Body of pancreas (tissue), 4 donors: Measurements from ENCODE around the gene TMEM40. TPM values are rescaled to one million over a fixed set of nuclear protein-coding genes. Genes with fewer than 3 reads are reported as not detected.

Experiments
- ATAC-seq: fragments of 150-250 bp; one replicate; pipeline ENCODE4 v1.9.1; 2016
- DNase-seq, 4 donors: peaks; one replicate each; pipeline ENCODE4 v3.0.0-alpha.2; 2019
- H3K27ac ChIP-seq, 4 donors: fragments of 200-600 bp; sonication (generic); 1 replicate in 3 of 4; 2 replicates in 1 of 4; pipeline versions ENCODE4 v1.5.1 to v1.6.1; 2016 to 2019; ENCODE audit warnings: mild to moderate bottlenecking in 1 of 4, mixed read lengths in 1 of 4, moderate library complexity in 1 of 4
- H3K27me3 ChIP-seq, 2 donors: fragments of 200-600 bp; sonication (generic); one replicate each; pipeline ENCODE4 v1.6.0; 2016; ENCODE audit warnings: mild to moderate bottlenecking in 1 of 2
- H3K36me3 ChIP-seq, 2 donors: fragments of 200-600 bp; sonication (generic); replicated peaks in 1 of 2; 2 replicates each; pipeline ENCODE4 v1.5.1; 2016; ENCODE audit warnings: low read depth in 2 of 2; ENCODE audit not compliant: insufficient read depth in 1 of 2
- H3K4me1 ChIP-seq: fragments of 200-600 bp; sonication (generic); one replicate; pipeline ENCODE4 v1.6.0; 2016
- H3K4me3 ChIP-seq, 2 donors: fragments of 200-600 bp; sonication (generic); 1 replicate in 1 of 2; 2 replicates in 1 of 2; pipeline ENCODE4 v1.5.1; 2016 to 2019
- H3K9me3 ChIP-seq, 3 donors: fragments of 200-600 bp; sonication (generic); 1 replicate in 2 of 3; 2 replicates in 1 of 3; pipeline ENCODE4 v1.5.1; 2016
- POLR2A ChIP-seq, 3 donors: fragments of 450-650 bp; IDR thresholded peaks; one replicate each; pipeline ENCODE4 v1.6.1; 2016; ENCODE audit warnings: antibody characterized with exemption in 3 of 3, mild to moderate bottlenecking in 2 of 3
- WGBS, 2 donors: methylation state at CpG; one replicate each; pipeline ENCODE4 v1.1.5; 2017; 5-methylcytosine and 5-hydroxymethylcytosine counted together
- intact Hi-C: fragments of 100-400 bp; cut with DNase I; formaldehyde crosslinking; loops from one replicate; pipeline ENCODE4 v1.15.1; 2023
- total RNA-seq, 2 donors: library from RNA; depleted of rRNA; stranded (reverse); fragments of >200 nt; gene quantifications; one replicate each; pipeline ENCODE4 v1.1.0, GENCODE V29; 2016
- TF ChIP-seq, protein P1 (sequence below), 7 experiments: fragments of 450-650 bp in 4 of 7; fragments of 200-600 bp in 3 of 7; sonication (generic) in 3 of 7; IDR thresholded peaks; one replicate each; pipeline ENCODE4 v1.5.1; 2016 to 2019; ENCODE audit warnings: antibody characterized with exemption in 7 of 7

The TMEM40 gene
- total RNA-seq, 2 donors from 2014 or later: not detected

DNA sequence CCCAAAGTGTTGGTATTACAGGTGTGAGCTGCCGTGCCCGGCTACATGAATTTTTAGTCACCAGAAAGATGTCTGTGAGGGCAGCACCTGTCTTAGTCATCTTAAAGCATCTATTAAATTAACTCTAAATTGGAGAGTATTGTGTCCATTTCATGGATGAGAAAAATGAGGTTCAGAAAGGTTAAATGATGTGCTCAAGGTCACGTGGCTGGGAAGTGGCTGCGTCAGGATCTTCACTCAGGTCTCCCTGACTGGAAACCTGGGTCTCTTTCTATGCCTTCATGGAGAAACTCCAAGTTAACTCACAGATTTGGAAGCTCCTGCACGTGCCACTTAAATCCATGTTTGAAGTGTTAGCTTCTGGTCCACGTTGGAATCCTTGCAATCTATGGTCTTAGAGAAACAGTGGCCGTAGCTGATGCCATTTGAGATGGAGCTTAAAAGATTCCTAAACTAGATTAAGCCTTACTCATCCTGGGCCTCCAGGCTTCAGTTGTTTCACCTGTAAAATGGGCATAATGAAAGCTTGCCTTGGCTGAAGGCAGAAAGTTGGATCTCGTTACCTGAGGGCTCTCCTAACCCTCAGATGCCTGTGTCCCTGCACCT is 5.2 kb upstream of the TMEM40 start:
- intact Hi-C loops: no loop called here
- Histone ChIP-seq H3K4me1 (no peaks in the 10 kb centered on the region), H3K9me3 (no peaks in the 10 kb centered on the region), H3K36me3 (no peaks in the 10 kb centered on the region), H3K4me3 (no peak overlapping the region), H3K27ac (no peak overlapping the region), H3K27me3 (no peaks in the 10 kb centered on the region)
- 68 to 76% methylated on average over 8 of the region's 8 CpGs for WGBS, 2 donors
- DNase-seq (no peak), ATAC-seq (no peak)
- TF ChIP-seq POLR2A (IDR thresholded peaks at IDR 0.05): no peak
- TF ChIP-seq, protein P1, sequence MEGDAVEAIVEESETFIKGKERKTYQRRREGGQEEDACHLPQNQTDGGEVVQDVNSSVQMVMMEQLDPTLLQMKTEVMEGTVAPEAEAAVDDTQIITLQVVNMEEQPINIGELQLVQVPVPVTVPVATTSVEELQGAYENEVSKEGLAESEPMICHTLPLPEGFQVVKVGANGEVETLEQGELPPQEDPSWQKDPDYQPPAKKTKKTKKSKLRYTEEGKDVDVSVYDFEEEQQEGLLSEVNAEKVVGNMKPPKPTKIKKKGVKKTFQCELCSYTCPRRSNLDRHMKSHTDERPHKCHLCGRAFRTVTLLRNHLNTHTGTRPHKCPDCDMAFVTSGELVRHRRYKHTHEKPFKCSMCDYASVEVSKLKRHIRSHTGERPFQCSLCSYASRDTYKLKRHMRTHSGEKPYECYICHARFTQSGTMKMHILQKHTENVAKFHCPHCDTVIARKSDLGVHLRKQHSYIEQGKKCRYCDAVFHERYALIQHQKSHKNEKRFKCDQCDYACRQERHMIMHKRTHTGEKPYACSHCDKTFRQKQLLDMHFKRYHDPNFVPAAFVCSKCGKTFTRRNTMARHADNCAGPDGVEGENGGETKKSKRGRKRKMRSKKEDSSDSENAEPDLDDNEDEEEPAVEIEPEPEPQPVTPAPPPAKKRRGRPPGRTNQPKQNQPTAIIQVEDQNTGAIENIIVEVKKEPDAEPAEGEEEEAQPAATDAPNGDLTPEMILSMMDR (IDR thresholded peaks at IDR 0.05): no peak

- no peak for DNase-seq
- Histone ChIP-seq H3K27me3 (no peaks in the 10 kb centered on the region), H3K4me3 (no peak overlapping the region), H3K9me3 (no peaks in the 10 kb centered on the region), H3K36me3 (no peaks in the 10 kb centered on the region), H3K4me1 (no peaks in the 10 kb centered on the region), H3K27ac (no peak overlapping the region)
- ATAC-seq: no peak
- intact Hi-C loops: no loop called here
- no peak for TF ChIP-seq POLR2A (IDR thresholded peaks at IDR 0.05)
- TF ChIP-seq, protein P1 (IDR thresholded peaks at IDR 0.05): no peak
- 52 to 70% methylated on average over 7 to 8 of the region's 8 CpGs for WGBS, 2 donors
Measured at GRCh38 chr3:12759693-12760565, 870 bp upstream of the TMEM40 start.

DNA sequence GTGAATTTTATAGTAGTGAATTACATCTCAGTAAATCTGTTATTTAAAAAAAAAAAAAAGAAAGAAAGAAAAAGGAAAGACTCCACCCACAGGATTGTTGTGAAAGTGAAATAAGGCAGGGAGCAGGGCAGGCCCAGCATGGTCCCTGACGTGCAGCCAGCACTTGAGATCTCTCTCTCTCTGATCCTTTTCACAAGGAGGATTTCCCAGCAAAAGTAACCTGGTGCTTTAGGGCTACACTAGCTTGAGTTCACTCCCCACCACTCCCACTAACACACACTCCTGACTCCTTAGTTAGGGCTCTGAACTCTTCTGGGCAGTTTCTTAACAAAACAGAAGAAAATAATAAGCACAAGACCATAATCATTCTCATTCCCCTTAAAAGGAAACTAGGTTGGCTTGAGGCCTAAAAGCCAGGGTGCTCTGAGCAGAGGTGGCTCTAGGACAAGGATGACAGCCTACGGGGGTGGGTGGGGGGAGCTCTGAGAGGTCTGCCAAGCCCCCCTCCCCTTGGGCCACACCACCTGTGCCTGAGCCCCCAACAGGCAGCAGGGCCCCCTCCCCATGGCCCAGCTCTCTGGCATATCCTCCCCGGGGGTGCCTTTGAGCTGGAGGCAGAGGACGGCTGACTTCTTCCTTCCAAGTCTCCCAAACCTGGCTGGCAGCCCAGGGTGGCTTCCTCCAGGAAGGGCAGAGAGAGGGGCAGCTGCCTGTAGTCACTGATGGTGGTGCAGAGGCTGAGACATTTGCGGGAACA is 856 bp downstream of the TMEM40 start:
- no peak overlapping the region for H3K4me3 ChIP-seq
- no peak for TF ChIP-seq POLR2A (IDR thresholded peaks at IDR 0.05)
- TF ChIP-seq, protein P1 (IDR thresholded peaks at IDR 0.05): no peak
- intact Hi-C loops: no loop called here
- no peaks in the 10 kb centered on the region for H3K27me3 ChIP-seq
- no peaks in the 10 kb centered on the region for H3K4me1 ChIP-seq
- WGBS, 2 donors: 33 to 55% methylated on average over 2 to 5 of the region's 5 CpGs
- no peaks in the 10 kb centered on the region for H3K36me3 ChIP-seq
- no peaks in the 10 kb centered on the region for H3K9me3 ChIP-seq
- no peak for ATAC-seq
- peak overlapping the region in 1 of 4 donors; percentile 44 for H3K27ac ChIP-seq
- peak in 2 of 4 donors; percentile 9 to 16 for DNase-seq

- Histone ChIP-seq H3K9me3 (no peaks in the 10 kb centered on the region), H3K36me3 (no peaks in the 10 kb centered on the region), H3K27me3 (no peaks in the 10 kb centered on the region), H3K4me3 (no peak overlapping the region), H3K27ac (no peak overlapping the region), H3K4me1 (no peaks in the 10 kb centered on the region)
- TF ChIP-seq, protein P1 (IDR thresholded peaks at IDR 0.05): no peak
- TF ChIP-seq POLR2A (IDR thresholded peaks at IDR 0.05): no peak
- ATAC-seq (no peak), DNase-seq (no peak)
- 82 to 86% methylated on average over 3 of the region's 3 CpGs for WGBS, 2 donors
- intact Hi-C loops: no loop called here
Measured at GRCh38 chr3:12756635-12757034, 2.4 kb downstream of the TMEM40 start.
